Measurements from ENCODE around the gene TMCC1.

DNA sequence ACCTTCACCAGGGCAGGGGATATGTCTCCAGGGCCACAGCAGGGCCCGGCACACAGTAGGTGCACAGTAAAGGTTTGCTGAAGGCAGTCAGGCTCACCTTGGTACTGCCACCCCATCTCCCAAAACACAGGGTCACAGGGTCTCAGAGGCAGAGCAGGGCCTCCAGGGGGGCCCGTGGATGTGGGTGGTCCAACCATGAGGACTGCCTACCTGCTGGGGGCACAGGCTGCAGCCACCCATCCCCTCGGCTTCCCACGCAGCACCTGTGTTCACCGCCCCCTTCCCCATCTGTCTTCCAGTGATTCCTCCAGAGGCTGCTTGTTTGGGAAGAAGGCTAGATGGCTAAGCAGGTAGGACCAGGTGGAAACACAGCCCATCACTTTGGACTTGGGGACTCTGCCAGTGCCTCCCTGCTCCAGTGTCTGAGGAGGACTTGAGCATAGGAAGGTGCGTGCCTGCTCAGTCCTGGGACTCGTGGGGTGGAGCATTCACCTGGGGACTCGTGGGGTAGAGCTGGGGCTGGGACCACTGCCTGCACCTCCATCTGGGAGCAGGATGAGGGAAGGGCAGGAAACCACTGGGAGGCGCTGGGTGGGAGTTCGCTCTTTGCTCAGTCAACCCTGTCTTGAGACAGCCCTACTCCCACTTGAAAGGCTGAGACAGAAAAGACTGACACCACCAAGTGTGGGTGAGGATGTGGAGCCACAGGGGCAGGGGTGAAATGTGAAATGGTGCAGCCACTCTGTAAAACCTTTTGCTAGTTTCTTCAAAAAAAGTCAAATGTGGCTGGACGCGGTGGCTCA is 268.2 kb downstream of the TMCC1 start:
- TF ChIP-seq CREB1 (IDR thresholded peaks at IDR 0.05; ENCODE audit: low read depth): no peak
- TF ChIP-seq EZH2 (IDR thresholded peaks at IDR 0.05; ENCODE audit: borderline replicate concordance, control insufficient read depth, low read depth, low read length): no peak
- TF ChIP-seq GABPA (IDR thresholded peaks at IDR 0.05; ENCODE audit: low read depth): no peak
- TF ChIP-seq, protein P1, sequence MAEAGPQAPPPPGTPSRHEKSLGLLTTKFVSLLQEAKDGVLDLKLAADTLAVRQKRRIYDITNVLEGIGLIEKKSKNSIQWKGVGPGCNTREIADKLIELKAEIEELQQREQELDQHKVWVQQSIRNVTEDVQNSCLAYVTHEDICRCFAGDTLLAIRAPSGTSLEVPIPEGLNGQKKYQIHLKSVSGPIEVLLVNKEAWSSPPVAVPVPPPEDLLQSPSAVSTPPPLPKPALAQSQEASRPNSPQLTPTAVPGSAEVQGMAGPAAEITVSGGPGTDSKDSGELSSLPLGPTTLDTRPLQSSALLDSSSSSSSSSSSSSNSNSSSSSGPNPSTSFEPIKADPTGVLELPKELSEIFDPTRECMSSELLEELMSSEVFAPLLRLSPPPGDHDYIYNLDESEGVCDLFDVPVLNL (IDR thresholded peaks at IDR 0.05; ENCODE audit: low read depth, low read length): no peak

All from GM12878 (cell line).